Measurements from ENCODE around the gene NLGN1. TPM values are rescaled to one million over a fixed set of nuclear protein-coding genes. Genes with fewer than 3 reads are reported as not detected.

NLGN1 gene
- total RNA-seq, 1 donor from 2014 or later = 5.7 TPM

- Histone ChIP-seq H3K4me3 (ENCODE audit: low read length in 3 of 3) (no peak overlapping the region), H3K27ac (ENCODE audit: low read depth, low read length) (no peak overlapping the region), H3K9ac (ENCODE audit: low read depth in 1 of 3, low read length in 3 of 3) (no peak overlapping the region), H3K9me3 (ENCODE audit: control insufficient read depth in 3 of 3, low read length in 3 of 3) (no peaks in the 10 kb centered on the region), H3K27me3 (ENCODE audit: control insufficient read depth in 3 of 3, insufficient read depth in 3 of 3, low read length in 3 of 3) (no peaks in the 10 kb centered on the region), H3K36me3 (ENCODE audit: control insufficient read depth in 3 of 3, insufficient read depth in 3 of 3, low read length in 3 of 3) (no peaks in the 10 kb centered on the region), H3K4me1 (ENCODE audit: control insufficient read depth in 3 of 3, insufficient read depth in 3 of 3, low read length in 3 of 3) (no peaks in the 10 kb centered on the region)
Observed at GRCh38 chr3:173467501-173467900, 70.0 kb downstream of the NLGN1 start.

- Histone ChIP-seq H3K4me3 (ENCODE audit: low read length in 3 of 3) (no peak overlapping the region), H3K27ac (ENCODE audit: low read depth, low read length) (no peak overlapping the region), H3K36me3 (ENCODE audit: control insufficient read depth in 3 of 3, insufficient read depth in 3 of 3, low read length in 3 of 3) (no peaks in the 10 kb centered on the region), H3K27me3 (ENCODE audit: control insufficient read depth in 3 of 3, insufficient read depth in 3 of 3, low read length in 3 of 3) (no peaks in the 10 kb centered on the region), H3K9ac (ENCODE audit: low read depth in 1 of 3, low read length in 3 of 3) (no peak overlapping the region), H3K4me1 (ENCODE audit: control insufficient read depth in 3 of 3, insufficient read depth in 3 of 3, low read length in 3 of 3) (no peaks in the 10 kb centered on the region), H3K9me3 (ENCODE audit: control insufficient read depth in 3 of 3, low read length in 3 of 3) (peaks cover 0 to 2% (median 0%) of the 10 kb centered on the region in 3 donors)
Observed at GRCh38 chr3:173473237-173473636, 75.7 kb downstream of the NLGN1 start.

- H3K4me3 ChIP-seq (ENCODE audit: low read length in 3 of 3) = no peak overlapping the region
- no peaks in the 10 kb centered on the region for H3K27me3 ChIP-seq (ENCODE audit: control insufficient read depth in 3 of 3, insufficient read depth in 3 of 3, low read length in 3 of 3)
- H3K36me3 ChIP-seq (ENCODE audit: control insufficient read depth in 3 of 3, insufficient read depth in 3 of 3, low read length in 3 of 3) = no peaks in the 10 kb centered on the region
- no peaks in the 10 kb centered on the region for H3K4me1 ChIP-seq (ENCODE audit: control insufficient read depth in 3 of 3, insufficient read depth in 3 of 3, low read length in 3 of 3)
- peaks cover 0 to 2% (median 0%) of the 10 kb centered on the region in 3 donors for H3K9me3 ChIP-seq (ENCODE audit: control insufficient read depth in 3 of 3, low read length in 3 of 3)
- H3K9ac ChIP-seq (ENCODE audit: low read depth in 1 of 3, low read length in 3 of 3) = no peak overlapping the region
- no peak overlapping the region for H3K27ac ChIP-seq (ENCODE audit: low read depth, low read length)
Observed at GRCh38 chr3:173479301-173479700, 81.8 kb downstream of the NLGN1 start.

- Histone ChIP-seq H3K36me3 (ENCODE audit: control insufficient read depth in 3 of 3, insufficient read depth in 3 of 3, low read length in 3 of 3) (no peaks in the 10 kb centered on the region), H3K27me3 (ENCODE audit: control insufficient read depth in 3 of 3, insufficient read depth in 3 of 3, low read length in 3 of 3) (no peaks in the 10 kb centered on the region), H3K4me3 (ENCODE audit: low read length in 3 of 3) (no peak overlapping the region), H3K9ac (ENCODE audit: low read depth in 1 of 3, low read length in 3 of 3) (no peak overlapping the region), H3K4me1 (ENCODE audit: control insufficient read depth in 3 of 3, insufficient read depth in 3 of 3, low read length in 3 of 3) (peaks cover 0 to 2% (median 0%) of the 10 kb centered on the region in 3 donors), H3K9me3 (ENCODE audit: control insufficient read depth in 3 of 3, low read length in 3 of 3) (no peaks in the 10 kb centered on the region), H3K27ac (ENCODE audit: low read depth, low read length) (no peak overlapping the region)
Observed at GRCh38 chr3:173501931-173502489, 104.5 kb downstream of the NLGN1 start.

GRCh38 chr3:173502983-173503568, 105.5 kb downstream of the NLGN1 start:
- Histone ChIP-seq H3K27ac (ENCODE audit: low read depth, low read length) (no peak overlapping the region), H3K27me3 (ENCODE audit: control insufficient read depth in 3 of 3, insufficient read depth in 3 of 3, low read length in 3 of 3) (no peaks in the 10 kb centered on the region), H3K4me1 (ENCODE audit: control insufficient read depth in 3 of 3, insufficient read depth in 3 of 3, low read length in 3 of 3) (peaks cover 0 to 2% (median 0%) of the 10 kb centered on the region in 3 donors), H3K36me3 (ENCODE audit: control insufficient read depth in 3 of 3, insufficient read depth in 3 of 3, low read length in 3 of 3) (no peaks in the 10 kb centered on the region), H3K9me3 (ENCODE audit: control insufficient read depth in 3 of 3, low read length in 3 of 3) (no peaks in the 10 kb centered on the region), H3K4me3 (ENCODE audit: low read length in 3 of 3) (no peak overlapping the region), H3K9ac (ENCODE audit: low read depth in 1 of 3, low read length in 3 of 3) (no peak overlapping the region)

GRCh38 chr3:173510565-173510964, 113.0 kb downstream of the NLGN1 start:
- Histone ChIP-seq H3K27me3 (ENCODE audit: control insufficient read depth in 3 of 3, insufficient read depth in 3 of 3, low read length in 3 of 3) (no peaks in the 10 kb centered on the region), H3K9ac (ENCODE audit: low read depth in 1 of 3, low read length in 3 of 3) (no peak overlapping the region), H3K27ac (ENCODE audit: low read depth, low read length) (no peak overlapping the region), H3K9me3 (ENCODE audit: control insufficient read depth in 3 of 3, low read length in 3 of 3) (no peaks in the 10 kb centered on the region), H3K36me3 (ENCODE audit: control insufficient read depth in 3 of 3, insufficient read depth in 3 of 3, low read length in 3 of 3) (no peaks in the 10 kb centered on the region), H3K4me1 (ENCODE audit: control insufficient read depth in 3 of 3, insufficient read depth in 3 of 3, low read length in 3 of 3) (no peaks in the 10 kb centered on the region), H3K4me3 (ENCODE audit: low read length in 3 of 3) (no peak overlapping the region)

- no peak overlapping the region for H3K9ac ChIP-seq (ENCODE audit: low read depth in 1 of 3, low read length in 3 of 3)
- no peaks in the 10 kb centered on the region for H3K4me1 ChIP-seq (ENCODE audit: control insufficient read depth in 3 of 3, insufficient read depth in 3 of 3, low read length in 3 of 3)
- no peaks in the 10 kb centered on the region for H3K27me3 ChIP-seq (ENCODE audit: control insufficient read depth in 3 of 3, insufficient read depth in 3 of 3, low read length in 3 of 3)
- no peaks in the 10 kb centered on the region for H3K9me3 ChIP-seq (ENCODE audit: control insufficient read depth in 3 of 3, low read length in 3 of 3)
- H3K27ac ChIP-seq (ENCODE audit: low read depth, low read length) = no peak overlapping the region
- no peaks in the 10 kb centered on the region for H3K36me3 ChIP-seq (ENCODE audit: control insufficient read depth in 3 of 3, insufficient read depth in 3 of 3, low read length in 3 of 3)
- no peak overlapping the region for H3K4me3 ChIP-seq (ENCODE audit: low read length in 3 of 3)
Observed at GRCh38 chr3:173513123-173513522, 115.6 kb downstream of the NLGN1 start.

- H3K9me3 ChIP-seq (ENCODE audit: control insufficient read depth in 3 of 3, low read length in 3 of 3) = peaks cover 0 to 3% (median 0%) of the 10 kb centered on the region in 3 donors
- no peaks in the 10 kb centered on the region for H3K4me1 ChIP-seq (ENCODE audit: control insufficient read depth in 3 of 3, insufficient read depth in 3 of 3, low read length in 3 of 3)
- no peak overlapping the region for H3K9ac ChIP-seq (ENCODE audit: low read depth in 1 of 3, low read length in 3 of 3)
- H3K27me3 ChIP-seq (ENCODE audit: control insufficient read depth in 3 of 3, insufficient read depth in 3 of 3, low read length in 3 of 3) = no peaks in the 10 kb centered on the region
- no peak overlapping the region for H3K4me3 ChIP-seq (ENCODE audit: low read length in 3 of 3)
- H3K36me3 ChIP-seq (ENCODE audit: control insufficient read depth in 3 of 3, insufficient read depth in 3 of 3, low read length in 3 of 3) = no peaks in the 10 kb centered on the region
- H3K27ac ChIP-seq (ENCODE audit: low read depth, low read length) = no peak overlapping the region
Observed at GRCh38 chr3:173529062-173529711, 131.6 kb downstream of the NLGN1 start.

- Histone ChIP-seq H3K9me3 (ENCODE audit: control insufficient read depth in 3 of 3, low read length in 3 of 3) (peaks cover 0 to 3% (median 0%) of the 10 kb centered on the region in 3 donors), H3K4me3 (ENCODE audit: low read length in 3 of 3) (no peak overlapping the region), H3K36me3 (ENCODE audit: control insufficient read depth in 3 of 3, insufficient read depth in 3 of 3, low read length in 3 of 3) (no peaks in the 10 kb centered on the region), H3K27ac (ENCODE audit: low read depth, low read length) (no peak overlapping the region), H3K4me1 (ENCODE audit: control insufficient read depth in 3 of 3, insufficient read depth in 3 of 3, low read length in 3 of 3) (no peaks in the 10 kb centered on the region), H3K27me3 (ENCODE audit: control insufficient read depth in 3 of 3, insufficient read depth in 3 of 3, low read length in 3 of 3) (no peaks in the 10 kb centered on the region), H3K9ac (ENCODE audit: low read depth in 1 of 3, low read length in 3 of 3) (no peak overlapping the region)
Observed at GRCh38 chr3:173531602-173532001, 134.1 kb downstream of the NLGN1 start.

- Histone ChIP-seq H3K4me3 (ENCODE audit: low read length in 3 of 3) (no peak overlapping the region), H3K9ac (ENCODE audit: low read depth in 1 of 3, low read length in 3 of 3) (no peak overlapping the region), H3K36me3 (ENCODE audit: control insufficient read depth in 3 of 3, insufficient read depth in 3 of 3, low read length in 3 of 3) (no peaks in the 10 kb centered on the region), H3K27me3 (ENCODE audit: control insufficient read depth in 3 of 3, insufficient read depth in 3 of 3, low read length in 3 of 3) (no peaks in the 10 kb centered on the region), H3K9me3 (ENCODE audit: control insufficient read depth in 3 of 3, low read length in 3 of 3) (no peaks in the 10 kb centered on the region), H3K27ac (ENCODE audit: low read depth, low read length) (no peak overlapping the region), H3K4me1 (ENCODE audit: control insufficient read depth in 3 of 3, insufficient read depth in 3 of 3, low read length in 3 of 3) (no peaks in the 10 kb centered on the region)
Observed at GRCh38 chr3:173538410-173538809, 140.9 kb downstream of the NLGN1 start.
